Measurements from ENCODE around the gene BLOC1S5.

DNA sequence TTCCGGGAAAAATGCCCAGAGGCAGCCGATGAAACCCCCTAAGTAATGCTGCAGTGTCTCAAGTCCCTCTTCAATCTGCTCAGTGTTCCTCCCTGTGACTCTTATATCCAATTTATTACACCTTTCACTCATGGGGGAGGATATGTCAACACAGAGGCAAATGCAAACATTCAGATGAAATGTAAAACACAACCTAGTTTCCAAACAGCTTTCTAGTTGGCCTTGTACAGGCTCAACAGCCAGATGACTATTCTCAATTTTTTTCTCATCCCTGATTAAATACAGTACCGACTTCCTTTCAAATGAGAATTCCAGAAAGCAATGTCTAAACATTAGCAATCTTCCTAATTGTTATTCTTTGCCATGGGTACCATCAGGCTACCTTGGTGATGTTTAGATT, 65.0 kb downstream of the BLOC1S5 start:
- TF ChIP-seq, protein P1, sequence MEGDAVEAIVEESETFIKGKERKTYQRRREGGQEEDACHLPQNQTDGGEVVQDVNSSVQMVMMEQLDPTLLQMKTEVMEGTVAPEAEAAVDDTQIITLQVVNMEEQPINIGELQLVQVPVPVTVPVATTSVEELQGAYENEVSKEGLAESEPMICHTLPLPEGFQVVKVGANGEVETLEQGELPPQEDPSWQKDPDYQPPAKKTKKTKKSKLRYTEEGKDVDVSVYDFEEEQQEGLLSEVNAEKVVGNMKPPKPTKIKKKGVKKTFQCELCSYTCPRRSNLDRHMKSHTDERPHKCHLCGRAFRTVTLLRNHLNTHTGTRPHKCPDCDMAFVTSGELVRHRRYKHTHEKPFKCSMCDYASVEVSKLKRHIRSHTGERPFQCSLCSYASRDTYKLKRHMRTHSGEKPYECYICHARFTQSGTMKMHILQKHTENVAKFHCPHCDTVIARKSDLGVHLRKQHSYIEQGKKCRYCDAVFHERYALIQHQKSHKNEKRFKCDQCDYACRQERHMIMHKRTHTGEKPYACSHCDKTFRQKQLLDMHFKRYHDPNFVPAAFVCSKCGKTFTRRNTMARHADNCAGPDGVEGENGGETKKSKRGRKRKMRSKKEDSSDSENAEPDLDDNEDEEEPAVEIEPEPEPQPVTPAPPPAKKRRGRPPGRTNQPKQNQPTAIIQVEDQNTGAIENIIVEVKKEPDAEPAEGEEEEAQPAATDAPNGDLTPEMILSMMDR (IDR thresholded peaks at IDR 0.05; ENCODE audit: extremely low read depth in 1 of 2, insufficient read depth in 1 of 2, low read depth in 1 of 2, low read length in 2 of 2) = no peak
- TF ChIP-seq EZH2 (IDR thresholded peaks at IDR 0.05; ENCODE audit: borderline replicate concordance, low read depth, low read length, severe bottlenecking) (no peak), POLR2A (IDR thresholded peaks at IDR 0.05; ENCODE audit: low read depth, low read length) (no peak), POLR2AphosphoS5 (IDR thresholded peaks at IDR 0.05; ENCODE audit: insufficient read depth, low read depth, low read length) (no peak)
- TF ChIP-seq, protein P2, sequence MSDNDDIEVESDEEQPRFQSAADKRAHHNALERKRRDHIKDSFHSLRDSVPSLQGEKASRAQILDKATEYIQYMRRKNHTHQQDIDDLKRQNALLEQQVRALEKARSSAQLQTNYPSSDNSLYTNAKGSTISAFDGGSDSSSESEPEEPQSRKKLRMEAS (IDR thresholded peaks at IDR 0.05; ENCODE audit: insufficient read depth, insufficient read length) = no peak

Measured in endothelial cell of umbilical vein (primary cell).